B cell (primary cell): ENCODE measurements around the gene DUSP1.

Experiments
- EZH2 ChIP-seq: IDR thresholded peaks from 2 replicates; pipeline ENCODE4 v1.6.1; 2012; ENCODE audit warnings: borderline replicate concordance, low read depth, mild to moderate bottlenecking, moderate library complexity, low read length; ENCODE audit not compliant: insufficient read depth, poor library complexity, severe bottlenecking
- TF ChIP-seq, protein P1 (sequence below): fragments of 200-600 bp; IDR thresholded peaks from one replicate; pipeline ENCODE4 v1.8.0; 2022; ENCODE audit warnings: antibody characterized with exemption, mild to moderate bottlenecking

- no peak for TF ChIP-seq EZH2
- TF ChIP-seq, protein P1, sequence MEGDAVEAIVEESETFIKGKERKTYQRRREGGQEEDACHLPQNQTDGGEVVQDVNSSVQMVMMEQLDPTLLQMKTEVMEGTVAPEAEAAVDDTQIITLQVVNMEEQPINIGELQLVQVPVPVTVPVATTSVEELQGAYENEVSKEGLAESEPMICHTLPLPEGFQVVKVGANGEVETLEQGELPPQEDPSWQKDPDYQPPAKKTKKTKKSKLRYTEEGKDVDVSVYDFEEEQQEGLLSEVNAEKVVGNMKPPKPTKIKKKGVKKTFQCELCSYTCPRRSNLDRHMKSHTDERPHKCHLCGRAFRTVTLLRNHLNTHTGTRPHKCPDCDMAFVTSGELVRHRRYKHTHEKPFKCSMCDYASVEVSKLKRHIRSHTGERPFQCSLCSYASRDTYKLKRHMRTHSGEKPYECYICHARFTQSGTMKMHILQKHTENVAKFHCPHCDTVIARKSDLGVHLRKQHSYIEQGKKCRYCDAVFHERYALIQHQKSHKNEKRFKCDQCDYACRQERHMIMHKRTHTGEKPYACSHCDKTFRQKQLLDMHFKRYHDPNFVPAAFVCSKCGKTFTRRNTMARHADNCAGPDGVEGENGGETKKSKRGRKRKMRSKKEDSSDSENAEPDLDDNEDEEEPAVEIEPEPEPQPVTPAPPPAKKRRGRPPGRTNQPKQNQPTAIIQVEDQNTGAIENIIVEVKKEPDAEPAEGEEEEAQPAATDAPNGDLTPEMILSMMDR = no peak
These were observed 19.1 kb downstream of the DUSP1 start for GRCh38 chr5:172751761-172752510.
